ENCODE data around the gene PPM1L.

DNA sequence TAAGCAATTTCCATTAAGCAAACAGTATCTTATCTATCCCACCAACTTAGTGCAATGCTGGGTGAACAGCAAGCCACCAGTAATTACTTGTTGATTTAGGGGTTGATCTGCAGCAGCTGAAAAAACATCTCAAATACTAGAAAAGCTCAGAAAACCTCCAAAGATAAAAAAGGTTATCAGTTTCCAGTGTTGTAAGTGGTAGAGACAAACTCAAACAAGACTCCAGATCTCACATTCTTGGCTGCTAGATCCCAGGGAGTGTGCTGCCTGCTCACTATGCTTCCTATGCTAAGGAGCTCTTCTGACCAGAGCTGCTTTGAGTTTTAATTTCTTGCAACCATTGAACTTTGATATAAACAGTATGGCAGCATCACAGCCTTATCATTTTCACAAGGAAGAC, 337.9 kb downstream of the PPM1L start:
- no peak for TF ChIP-seq SIN3A (IDR thresholded peaks at IDR 0.05; ENCODE audit: low read depth, low read length)
- no peak for TF ChIP-seq YY1 (IDR thresholded peaks at IDR 0.05; ENCODE audit: low read depth, low read length)
- no peak for TF ChIP-seq CBX3 (IDR thresholded peaks at IDR 0.05; ENCODE audit: borderline replicate concordance, low read depth)
- TF ChIP-seq, protein P1, sequence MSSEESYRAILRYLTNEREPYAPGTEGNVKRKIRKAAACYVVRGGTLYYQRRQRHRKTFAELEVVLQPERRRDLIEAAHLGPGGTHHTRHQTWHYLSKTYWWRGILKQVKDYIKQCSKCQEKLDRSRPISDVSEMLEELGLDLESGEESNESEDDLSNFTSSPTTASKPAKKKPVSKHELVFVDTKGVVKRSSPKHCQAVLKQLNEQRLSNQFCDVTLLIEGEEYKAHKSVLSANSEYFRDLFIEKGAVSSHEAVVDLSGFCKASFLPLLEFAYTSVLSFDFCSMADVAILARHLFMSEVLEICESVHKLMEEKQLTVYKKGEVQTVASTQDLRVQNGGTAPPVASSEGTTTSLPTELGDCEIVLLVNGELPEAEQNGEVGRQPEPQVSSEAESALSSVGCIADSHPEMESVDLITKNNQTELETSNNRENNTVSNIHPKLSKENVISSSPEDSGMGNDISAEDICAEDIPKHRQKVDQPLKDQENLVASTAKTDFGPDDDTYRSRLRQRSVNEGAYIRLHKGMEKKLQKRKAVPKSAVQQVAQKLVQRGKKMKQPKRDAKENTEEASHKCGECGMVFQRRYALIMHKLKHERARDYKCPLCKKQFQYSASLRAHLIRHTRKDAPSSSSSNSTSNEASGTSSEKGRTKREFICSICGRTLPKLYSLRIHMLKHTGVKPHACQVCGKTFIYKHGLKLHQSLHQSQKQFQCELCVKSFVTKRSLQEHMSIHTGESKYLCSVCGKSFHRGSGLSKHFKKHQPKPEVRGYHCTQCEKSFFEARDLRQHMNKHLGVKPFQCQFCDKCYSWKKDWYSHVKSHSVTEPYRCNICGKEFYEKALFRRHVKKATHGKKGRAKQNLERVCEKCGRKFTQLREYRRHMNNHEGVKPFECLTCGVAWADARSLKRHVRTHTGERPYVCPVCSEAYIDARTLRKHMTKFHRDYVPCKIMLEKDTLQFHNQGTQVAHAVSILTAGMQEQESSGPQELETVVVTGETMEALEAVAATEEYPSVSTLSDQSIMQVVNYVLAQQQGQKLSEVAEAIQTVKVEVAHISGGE (CRISPR knock-in tag; IDR thresholded peaks at IDR 0.05) = no peak
- TF ChIP-seq, protein P2, sequence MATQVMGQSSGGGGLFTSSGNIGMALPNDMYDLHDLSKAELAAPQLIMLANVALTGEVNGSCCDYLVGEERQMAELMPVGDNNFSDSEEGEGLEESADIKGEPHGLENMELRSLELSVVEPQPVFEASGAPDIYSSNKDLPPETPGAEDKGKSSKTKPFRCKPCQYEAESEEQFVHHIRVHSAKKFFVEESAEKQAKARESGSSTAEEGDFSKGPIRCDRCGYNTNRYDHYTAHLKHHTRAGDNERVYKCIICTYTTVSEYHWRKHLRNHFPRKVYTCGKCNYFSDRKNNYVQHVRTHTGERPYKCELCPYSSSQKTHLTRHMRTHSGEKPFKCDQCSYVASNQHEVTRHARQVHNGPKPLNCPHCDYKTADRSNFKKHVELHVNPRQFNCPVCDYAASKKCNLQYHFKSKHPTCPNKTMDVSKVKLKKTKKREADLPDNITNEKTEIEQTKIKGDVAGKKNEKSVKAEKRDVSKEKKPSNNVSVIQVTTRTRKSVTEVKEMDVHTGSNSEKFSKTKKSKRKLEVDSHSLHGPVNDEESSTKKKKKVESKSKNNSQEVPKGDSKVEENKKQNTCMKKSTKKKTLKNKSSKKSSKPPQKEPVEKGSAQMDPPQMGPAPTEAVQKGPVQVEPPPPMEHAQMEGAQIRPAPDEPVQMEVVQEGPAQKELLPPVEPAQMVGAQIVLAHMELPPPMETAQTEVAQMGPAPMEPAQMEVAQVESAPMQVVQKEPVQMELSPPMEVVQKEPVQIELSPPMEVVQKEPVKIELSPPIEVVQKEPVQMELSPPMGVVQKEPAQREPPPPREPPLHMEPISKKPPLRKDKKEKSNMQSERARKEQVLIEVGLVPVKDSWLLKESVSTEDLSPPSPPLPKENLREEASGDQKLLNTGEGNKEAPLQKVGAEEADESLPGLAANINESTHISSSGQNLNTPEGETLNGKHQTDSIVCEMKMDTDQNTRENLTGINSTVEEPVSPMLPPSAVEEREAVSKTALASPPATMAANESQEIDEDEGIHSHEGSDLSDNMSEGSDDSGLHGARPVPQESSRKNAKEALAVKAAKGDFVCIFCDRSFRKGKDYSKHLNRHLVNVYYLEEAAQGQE (IDR thresholded peaks at IDR 0.05; ENCODE audit: low read depth, low read length) = no peak
- no peak for TF ChIP-seq TCF7 (IDR thresholded peaks at IDR 0.05; ENCODE audit: borderline replicate concordance)
- no peak for TF ChIP-seq NFIC (IDR thresholded peaks at IDR 0.05; ENCODE audit: low read depth, low read length)
- no peak for TF ChIP-seq KDM1A (IDR thresholded peaks at IDR 0.05; ENCODE audit: borderline replicate concordance)
- no peak for TF ChIP-seq SMARCA5 (IDR thresholded peaks at IDR 0.05)
- TF ChIP-seq HDGF (IDR thresholded peaks at IDR 0.05) = no peak

Measured in GM12878 (cell line).